ENCODE measurements around the gene BPIFB4. TPM values are rescaled to one million over a fixed set of nuclear protein-coding genes. Genes with fewer than 3 reads are reported as not detected.
"Not testable (repeated sequence)": the region's sequence is repeated elsewhere in the genome, so short reads cannot be mapped to it uniquely, and the experiment has no call there.

BPIFB4 gene
- total RNA-seq (2014; rRNA removed; shearing (Covaris generic); ENCODE audit: low replicate concordance), result not detected in 2 replicates

DNA sequence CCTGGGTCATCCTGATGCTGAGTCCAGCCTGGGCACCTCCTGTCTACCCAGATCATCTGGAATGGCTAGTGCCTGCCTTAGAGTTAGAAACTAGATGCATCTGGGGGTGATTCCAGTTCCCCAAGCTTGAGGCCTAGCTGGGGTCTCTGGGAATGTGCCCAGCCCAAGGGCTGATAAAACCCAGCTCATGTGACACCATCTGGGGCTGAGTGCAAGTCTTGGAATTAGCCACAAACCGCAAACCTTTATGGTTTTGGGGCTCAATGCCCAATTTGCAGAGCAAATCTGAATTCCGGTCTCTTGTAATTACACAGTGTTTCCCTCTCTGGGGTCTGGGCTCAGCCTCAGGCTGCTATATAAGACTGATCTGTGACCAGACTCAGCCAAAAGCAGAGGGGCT lies at the start of gene BPIFB4:
Gene BPIFB4 (plus strand): TSS at position 385 of the 400 bp plus-strand sequence. CDS start 1,884 bp downstream, outside the sequence.
- in situ Hi-C loops (cut with HindIII; ENCODE audit: low pct_unique_long_range_greater_than_20kb, low sequenced_read_pairs), result loop anchor here (10.0 kb wide), 1 partner anchor 154 kb away; no protein-coding TSS in a partner anchor
- no peak for DNase-seq (ENCODE audit: low read depth)

- DNase-seq (ENCODE audit: low read depth), result no peak
- in situ Hi-C loops (cut with HindIII; ENCODE audit: low pct_unique_long_range_greater_than_20kb, low sequenced_read_pairs), result no loop called here
These were observed 49.4 kb upstream of the BPIFB4 start for GRCh38 chr20:33030076-33030475.

- DNase-seq (ENCODE audit: low read depth), result no peak
- in situ Hi-C loops (cut with HindIII; ENCODE audit: low pct_unique_long_range_greater_than_20kb, low sequenced_read_pairs), result no loop called here
These were observed 48.9 kb upstream of the BPIFB4 start for GRCh38 chr20:33030569-33030968.

GRCh38 chr20:33031531-33031930 lies 47.9 kb upstream of the BPIFB4 start, which contains the start of gene BPIFB6:
BPIFB6 (plus strand) TSS chr20:33031648; CDS start chr20:33031648, 0 bp downstream.
- no peak for DNase-seq (ENCODE audit: low read depth)
- in situ Hi-C loops (cut with HindIII; ENCODE audit: low pct_unique_long_range_greater_than_20kb, low sequenced_read_pairs), result no loop called here

DNA sequence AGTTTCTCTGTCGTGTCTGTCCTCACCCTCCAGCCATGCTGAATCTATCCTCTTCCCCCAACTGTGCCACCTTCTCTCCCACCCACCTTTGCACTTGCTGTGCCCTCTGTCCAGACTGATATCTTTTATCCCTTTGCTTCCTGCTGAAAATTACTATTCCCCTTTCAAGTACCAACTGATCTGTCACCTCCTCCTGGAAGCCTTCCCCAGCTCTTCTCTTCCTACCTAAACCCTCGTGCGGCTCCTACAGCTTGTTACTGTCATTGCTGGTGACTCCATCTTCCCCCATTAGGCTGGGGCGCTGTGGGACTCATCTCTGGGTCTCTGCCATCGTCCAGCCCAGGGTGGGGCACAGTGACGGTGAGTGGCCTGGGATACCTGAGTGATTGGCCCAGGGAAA lies 46.9 kb upstream of the BPIFB4 start:
- no peak for DNase-seq (ENCODE audit: low read depth)
- in situ Hi-C loops (cut with HindIII; ENCODE audit: low pct_unique_long_range_greater_than_20kb, low sequenced_read_pairs), result no loop called here

GRCh38 chr20:33033381-33033780 lies 46.1 kb upstream of the BPIFB4 start:
- in situ Hi-C loops (cut with HindIII; ENCODE audit: low pct_unique_long_range_greater_than_20kb, low sequenced_read_pairs), result no loop called here
- DNase-seq (ENCODE audit: low read depth), result no peak

DNA sequence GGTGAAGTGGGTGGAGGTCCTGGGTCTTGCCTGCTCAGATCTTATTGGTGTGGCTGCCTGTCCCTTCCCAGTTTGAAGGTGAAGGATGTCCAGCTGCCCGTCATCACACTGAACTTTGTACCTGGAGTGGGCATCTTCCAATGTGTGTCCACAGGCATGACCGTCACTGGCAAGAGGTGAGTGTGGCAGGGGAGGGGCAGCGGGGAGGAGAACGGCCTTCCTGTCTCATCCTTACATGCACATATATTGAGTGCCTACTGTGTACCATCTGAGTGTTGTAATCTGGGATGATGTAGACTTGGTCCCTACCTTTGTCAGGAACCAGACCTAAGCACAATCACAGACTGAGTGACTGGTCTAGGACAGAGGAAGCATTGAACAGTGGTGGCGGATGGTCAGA lies 45.3 kb upstream of the BPIFB4 start:
- in situ Hi-C loops (cut with HindIII; ENCODE audit: low pct_unique_long_range_greater_than_20kb, low sequenced_read_pairs), result no loop called here
- DNase-seq (ENCODE audit: low read depth), result no peak

DNA sequence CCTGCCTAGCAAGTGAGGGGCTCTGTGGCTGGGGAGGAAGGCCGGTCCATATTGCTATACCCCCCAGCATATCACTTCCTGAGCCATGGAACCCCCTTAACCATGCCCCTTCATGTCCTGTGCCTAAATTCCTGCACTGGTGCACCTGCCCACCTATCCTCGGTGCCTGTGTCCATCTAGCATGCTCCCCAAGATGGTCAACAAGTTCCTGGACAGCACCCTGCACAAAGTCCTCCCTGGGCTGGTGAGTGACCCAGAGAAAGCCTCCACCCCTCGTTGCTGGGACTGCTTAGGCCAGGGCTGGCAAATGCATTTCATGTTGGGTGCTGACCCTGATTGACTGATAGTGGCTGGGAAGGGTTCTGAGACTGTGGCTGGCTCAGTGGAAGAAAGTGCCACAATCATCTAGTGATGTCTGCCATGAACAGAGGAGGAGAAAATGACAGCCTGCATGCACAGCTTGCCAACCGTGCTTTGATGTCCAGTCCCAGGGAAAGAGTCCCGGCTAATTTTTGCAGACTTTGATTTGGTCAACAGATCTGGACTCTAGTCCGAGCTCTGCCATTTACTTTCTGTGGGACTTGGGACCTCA lies 44.4 kb upstream of the BPIFB4 start:
- DNase-seq (ENCODE audit: low read depth), result no peak
- in situ Hi-C loops (cut with HindIII; ENCODE audit: low pct_unique_long_range_greater_than_20kb, low sequenced_read_pairs), result no loop called here

DNA sequence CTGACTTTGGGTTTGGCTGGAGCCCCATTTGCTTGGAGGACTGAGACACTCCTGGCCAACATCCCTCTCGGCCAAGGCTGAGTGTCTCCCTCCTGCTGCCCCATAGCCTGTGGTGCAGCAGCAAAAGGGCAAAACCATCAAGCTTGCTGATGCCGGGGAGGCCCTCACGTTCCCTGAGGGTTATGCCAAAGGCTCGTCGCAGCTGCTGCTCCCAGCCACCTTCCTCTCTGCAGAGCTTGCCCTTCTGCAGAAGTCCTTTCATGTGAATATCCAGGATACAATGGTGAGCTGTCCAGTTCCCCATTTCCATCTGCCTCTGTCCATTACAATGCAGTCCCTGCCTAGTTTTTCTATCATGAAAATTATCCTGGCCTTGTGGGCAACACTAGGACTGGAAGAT lies 42.0 kb upstream of the BPIFB4 start:
- DNase-seq (ENCODE audit: low read depth), result no peak
- in situ Hi-C loops (cut with HindIII; ENCODE audit: low pct_unique_long_range_greater_than_20kb, low sequenced_read_pairs), result no loop called here

- in situ Hi-C loops (cut with HindIII; ENCODE audit: low pct_unique_long_range_greater_than_20kb, low sequenced_read_pairs), result no loop called here
- no peak for DNase-seq (ENCODE audit: low read depth)
These were observed 41.2 kb upstream of the BPIFB4 start for GRCh38 chr20:33038243-33038642.

GRCh38 chr20:33042430-33042829 lies 37.0 kb upstream of the BPIFB4 start:
- no peak for DNase-seq (ENCODE audit: low read depth)
- in situ Hi-C loops (cut with HindIII; ENCODE audit: low pct_unique_long_range_greater_than_20kb, low sequenced_read_pairs), result no loop called here

DNA sequence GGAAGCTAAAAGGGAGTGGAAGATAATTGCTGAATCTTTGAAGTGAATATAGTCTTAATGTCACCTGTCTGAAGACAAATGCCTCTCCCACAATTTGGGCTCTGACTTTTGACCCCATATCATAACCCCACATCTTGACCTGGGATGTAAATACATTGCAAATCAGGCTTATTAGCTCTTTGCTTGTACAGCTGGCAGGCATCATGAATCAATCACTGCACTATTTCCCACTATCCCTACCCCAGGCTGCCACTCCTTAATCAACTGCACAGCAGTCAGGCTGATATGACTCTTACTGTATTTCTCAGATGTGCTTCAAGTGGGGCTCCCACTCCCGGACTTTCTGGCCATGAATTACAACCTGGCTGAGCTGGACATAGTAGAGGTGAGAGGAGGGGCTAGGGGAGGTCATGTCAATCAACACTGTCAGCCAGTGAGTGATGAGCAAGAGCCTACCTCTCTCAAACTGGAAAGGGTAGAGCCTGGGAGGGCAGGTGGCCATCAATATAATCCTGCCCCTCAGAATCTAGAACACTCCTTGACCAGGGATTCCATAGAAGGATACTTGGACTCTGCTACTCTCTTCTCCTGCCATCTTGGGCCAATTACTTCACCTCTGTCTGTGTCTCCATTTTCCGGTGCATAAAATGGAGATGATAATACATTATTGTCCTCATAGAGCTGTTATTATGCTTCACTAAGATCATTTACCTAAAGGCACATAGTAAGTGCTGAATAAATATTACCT lies 36.3 kb upstream of the BPIFB4 start:
- DNase-seq (ENCODE audit: low read depth), result no peak
- in situ Hi-C loops (cut with HindIII; ENCODE audit: low pct_unique_long_range_greater_than_20kb, low sequenced_read_pairs), result no loop called here

- in situ Hi-C loops (cut with HindIII; ENCODE audit: low pct_unique_long_range_greater_than_20kb, low sequenced_read_pairs), result no loop called here
- no peak for DNase-seq (ENCODE audit: low read depth)
These were observed 35.7 kb upstream of the BPIFB4 start for GRCh38 chr20:33043731-33044181.

DNA sequence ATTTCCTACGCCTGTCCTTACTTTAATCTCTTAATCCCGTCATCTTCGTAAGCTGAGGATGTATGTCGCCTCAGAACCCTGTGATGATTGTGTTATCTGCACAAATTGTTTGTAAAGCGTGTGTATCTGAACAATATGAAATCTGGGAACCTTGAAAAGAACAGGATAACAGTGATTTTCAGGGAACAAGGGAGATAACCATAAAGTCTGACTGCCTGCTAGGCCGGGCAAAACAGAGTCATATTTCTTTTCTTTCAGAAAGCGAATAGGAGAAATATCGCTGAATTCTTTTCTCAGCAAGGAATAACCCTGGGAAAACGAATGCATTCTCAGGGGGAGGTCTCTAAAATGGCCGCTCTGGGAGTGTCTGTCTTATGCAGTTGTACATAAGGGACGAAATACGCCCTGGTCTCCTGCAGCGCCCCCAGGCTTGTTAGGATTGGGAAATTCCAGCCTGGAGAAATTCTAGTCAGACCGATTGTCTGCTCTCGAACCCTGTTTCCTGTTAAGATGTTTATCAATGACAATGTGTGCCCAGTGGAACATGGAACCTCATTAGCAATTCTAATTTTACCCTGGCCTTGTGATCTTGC lies 34.2 kb upstream of the BPIFB4 start:
- DNase-seq (ENCODE audit: low read depth); in situ Hi-C loops (cut with HindIII; ENCODE audit: low pct_unique_long_range_greater_than_20kb, low sequenced_read_pairs): not testable (repeated sequence)

DNA sequence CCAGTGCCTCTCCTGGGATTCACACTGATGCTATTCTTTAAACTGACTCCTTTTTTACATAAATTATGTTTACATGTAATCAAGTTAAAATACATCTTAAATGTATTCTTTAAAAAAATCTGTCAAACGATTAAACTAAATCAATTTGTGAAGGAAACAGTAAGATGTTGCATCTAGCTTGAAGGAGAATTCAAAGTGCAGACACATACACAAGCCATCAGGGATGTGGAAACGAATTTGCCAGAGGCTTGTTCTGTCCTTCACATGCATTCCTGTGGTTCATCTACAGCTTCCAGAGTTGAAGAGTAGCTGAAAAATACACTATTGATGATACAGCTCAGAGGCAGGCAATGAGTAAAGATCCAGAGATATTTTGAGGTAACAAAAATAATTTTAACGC lies 33.0 kb upstream of the BPIFB4 start:
- DNase-seq (ENCODE audit: low read depth), result no peak
- in situ Hi-C loops (cut with HindIII; ENCODE audit: low pct_unique_long_range_greater_than_20kb, low sequenced_read_pairs), result no loop called here

- no peak for DNase-seq (ENCODE audit: low read depth)
- in situ Hi-C loops (cut with HindIII; ENCODE audit: low pct_unique_long_range_greater_than_20kb, low sequenced_read_pairs), result no loop called here
These were observed 28.1 kb upstream of the BPIFB4 start for GRCh38 chr20:33051333-33051732.

DNA sequence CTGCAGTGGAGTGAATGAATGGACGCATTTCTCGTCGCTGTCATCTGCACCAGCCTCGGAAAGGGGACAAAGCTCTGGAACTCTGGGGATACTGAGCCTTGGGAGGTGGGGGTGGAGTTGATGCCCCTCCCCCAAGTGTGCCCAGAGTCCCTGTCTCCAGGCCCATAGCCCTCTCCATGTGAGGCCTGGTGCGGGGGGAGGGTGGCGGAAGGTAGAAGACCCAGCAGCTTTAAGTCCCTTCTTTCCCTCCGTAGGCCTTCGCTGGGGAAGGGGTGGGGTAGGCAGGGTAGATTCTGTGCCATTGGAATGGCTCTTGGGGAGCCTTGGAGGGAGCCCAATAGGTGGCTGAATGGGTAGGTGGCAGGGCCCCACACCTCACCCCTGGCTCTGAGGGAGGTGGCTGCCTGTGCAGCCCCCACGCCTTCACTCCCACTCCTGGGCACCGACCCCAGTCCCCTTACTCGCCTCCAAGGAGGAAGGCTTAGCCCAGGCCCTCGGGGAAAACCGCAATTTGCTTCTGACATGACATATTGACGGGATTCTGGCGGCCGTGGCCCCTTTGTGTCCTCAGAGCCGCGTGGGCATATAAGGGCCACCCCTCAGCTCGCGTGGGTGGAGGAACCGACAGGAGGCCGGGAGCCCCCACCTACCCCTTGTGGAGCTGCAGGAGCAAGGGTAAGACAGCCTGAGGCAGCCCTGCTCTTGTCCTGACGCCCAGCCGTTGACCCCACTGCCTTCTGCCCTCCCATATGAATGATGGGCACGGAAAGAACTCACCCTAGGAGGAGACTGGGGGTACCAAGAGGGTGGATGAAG lies 25.9 kb upstream of the BPIFB4 start, which contains the start of gene BPIFB3:
Gene BPIFB3 (plus strand): TSS at position 613 of the 816 bp plus-strand sequence. CDS start 1,533 bp downstream, outside the sequence.
- in situ Hi-C loops (cut with HindIII; ENCODE audit: low pct_unique_long_range_greater_than_20kb, low sequenced_read_pairs), result no loop called here
- no peak for DNase-seq (ENCODE audit: low read depth)

- DNase-seq (ENCODE audit: low read depth), result no peak
- in situ Hi-C loops (cut with HindIII; ENCODE audit: low pct_unique_long_range_greater_than_20kb, low sequenced_read_pairs), result no loop called here
These were observed 25.1 kb upstream of the BPIFB4 start for GRCh38 chr20:33054381-33054780.
